Measurements from ENCODE around the gene SND1. TPM values are rescaled to one million over a fixed set of nuclear protein-coding genes. Genes with fewer than 3 reads are reported as not detected.

SND1 gene
- total and polyA plus RNA-seq, 3 experiments from 2014 or later: 121 to 203 (median 198) TPM

DNA sequence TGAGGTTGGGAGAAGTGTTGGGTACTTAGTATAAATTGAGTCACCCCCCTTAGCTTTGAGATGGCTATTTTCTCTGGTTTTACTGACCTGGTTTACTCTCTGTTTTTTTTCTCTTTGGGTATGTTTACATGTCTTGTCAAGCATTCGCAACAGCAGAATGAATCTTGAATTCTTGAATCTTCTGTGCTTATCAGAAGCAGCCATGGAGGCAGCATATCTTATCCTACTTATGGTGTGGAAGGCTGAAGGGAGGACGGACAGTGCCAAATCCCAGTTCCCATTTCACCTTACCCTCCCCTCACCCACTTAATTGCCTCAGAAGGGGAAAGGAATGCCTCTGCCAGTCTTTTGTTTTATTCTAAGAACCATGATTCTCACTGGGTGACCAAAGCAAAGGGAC, 3.7 kb downstream of the SND1 start:
- Histone ChIP-seq H3K4me3 (ENCODE audit: low read length) (no peak overlapping the region), H3K27ac (ENCODE audit: low read depth, low read length) (no peak overlapping the region), H3K27me3 (ENCODE audit: insufficient read depth, low read length, poor library complexity, severe bottlenecking) (no peaks in the 10 kb centered on the region), H3K36me3 (ENCODE audit: insufficient read depth, low read length) (peaks cover 3% of the 10 kb centered on the region), H3K4me1 (ENCODE audit: insufficient read depth, low read length) (peaks cover 46% of the 10 kb centered on the region), H3K9me3 (ENCODE audit: low read length) (no peaks in the 10 kb centered on the region)
- Mint-ChIP-seq H3K9me3 (no peaks in the 10 kb centered on the region), H3K27ac (peak overlapping the region in 1 of 8 donors; percentile 20), H3K4me3 (peak overlapping the region in 2 of 7 donors; percentile 30 to 63), H3K4me1 (peaks cover 80 to 88% (median 87%) of the 10 kb centered on the region in 3 donors), H3K27me3 (no peaks in the 10 kb centered on the region), H3K36me3 (peaks cover 5 to 60% (median 13%) of the 10 kb centered on the region in 3 donors)
- CTCF ChIA-PET: no interaction called here
- no peak for DNase-seq
- POLR2A ChIA-PET: no interaction called here

DNA sequence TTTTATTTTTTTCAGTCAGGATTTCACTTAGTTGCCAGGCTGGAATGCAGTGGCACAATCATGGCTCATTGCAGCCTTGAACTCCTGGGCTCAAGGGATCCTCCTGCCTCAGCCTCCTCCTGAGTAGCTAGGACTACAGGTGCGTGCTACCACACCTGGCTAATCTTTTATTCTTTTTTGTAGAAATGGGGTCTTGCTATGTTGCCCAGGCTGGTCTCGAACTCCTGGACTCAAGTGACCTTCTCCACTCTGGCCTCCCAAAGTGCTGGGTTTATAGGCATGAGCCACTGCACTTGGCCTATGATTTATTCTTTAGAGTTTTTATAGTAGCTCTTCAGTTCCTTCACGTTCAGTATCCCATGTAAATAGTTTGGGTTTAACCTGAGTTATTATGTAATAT, 5.5 kb downstream of the SND1 start:
- H3K9me3 Mint-ChIP-seq: no peaks in the 10 kb centered on the region
- no peaks in the 10 kb centered on the region for H3K27me3 Mint-ChIP-seq
- H3K27ac Mint-ChIP-seq: peak overlapping the region in 1 of 8 donors; percentile 61
- peaks cover 5 to 59% (median 15%) of the 10 kb centered on the region in 3 donors for H3K36me3 Mint-ChIP-seq
- Histone ChIP-seq H3K27ac (ENCODE audit: low read depth, low read length) (no peak overlapping the region), H3K4me3 (ENCODE audit: low read length) (no peak overlapping the region), H3K36me3 (ENCODE audit: insufficient read depth, low read length) (peaks cover 3% of the 10 kb centered on the region), H3K27me3 (ENCODE audit: insufficient read depth, low read length, poor library complexity, severe bottlenecking) (no peaks in the 10 kb centered on the region), H3K4me1 (ENCODE audit: insufficient read depth, low read length) (peaks cover 36% of the 10 kb centered on the region), H3K9me3 (ENCODE audit: low read length) (no peaks in the 10 kb centered on the region)
- H3K4me3 Mint-ChIP-seq: no peak overlapping the region
- DNase-seq: no peak
- H3K4me1 Mint-ChIP-seq: peaks cover 78 to 90% (median 87%) of the 10 kb centered on the region in 3 donors
- CTCF ChIA-PET: no interaction called here
- POLR2A ChIA-PET: no interaction called here

DNA sequence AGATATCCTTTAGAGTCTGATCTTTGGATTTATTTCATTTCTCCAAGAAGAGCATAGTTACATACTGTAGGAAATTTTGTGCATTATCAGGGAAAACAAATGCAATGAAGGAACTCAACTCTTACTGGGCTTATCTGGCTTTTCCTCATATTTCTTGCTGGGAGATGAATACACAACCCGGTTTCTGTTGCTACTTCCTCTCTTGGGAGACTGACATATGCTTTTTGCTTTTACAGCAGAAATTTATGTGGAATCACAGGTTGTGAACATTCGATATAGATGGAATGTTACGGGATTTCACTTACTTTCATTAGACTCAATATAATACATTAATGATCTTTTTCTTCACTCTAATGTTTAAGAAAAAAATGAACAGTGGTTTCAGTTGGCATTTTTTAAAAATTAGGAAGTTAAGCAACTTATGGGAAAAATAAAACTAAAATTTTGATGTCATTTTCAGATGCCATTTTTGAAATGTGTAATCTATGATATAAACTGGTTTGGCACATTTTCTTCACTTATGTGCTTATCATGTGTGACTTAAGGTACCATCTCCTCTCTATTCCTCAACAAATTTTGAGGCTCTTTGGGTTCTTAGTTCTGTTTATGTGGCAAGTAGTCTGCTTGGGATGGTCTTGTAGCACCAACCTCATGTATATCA, 7.1 kb downstream of the SND1 start:
- Mint-ChIP-seq H3K4me3 (peak overlapping the region in 1 of 7 donors; percentile 26), H3K27me3 (no peaks in the 10 kb centered on the region), H3K4me1 (peaks cover 68 to 82% (median 79%) of the 10 kb centered on the region in 3 donors), H3K36me3 (peaks cover 5 to 62% (median 15%) of the 10 kb centered on the region in 3 donors), H3K27ac (peak overlapping the region in 1 of 8 donors; percentile 20), H3K9me3 (no peaks in the 10 kb centered on the region)
- peaks cover 20% of the 10 kb centered on the region for H3K4me1 ChIP-seq (ENCODE audit: insufficient read depth, low read length)
- ChIA-PET POLR2A (no interaction called here), CTCF (no interaction called here)
- H3K4me3 ChIP-seq (ENCODE audit: low read length): no peak overlapping the region
- no peaks in the 10 kb centered on the region for H3K9me3 ChIP-seq (ENCODE audit: low read length)
- no peak for DNase-seq
- peaks cover 3% of the 10 kb centered on the region for H3K36me3 ChIP-seq (ENCODE audit: insufficient read depth, low read length)
- H3K27ac ChIP-seq (ENCODE audit: low read depth, low read length): no peak overlapping the region
- no peaks in the 10 kb centered on the region for H3K27me3 ChIP-seq (ENCODE audit: insufficient read depth, low read length, poor library complexity, severe bottlenecking)

DNA sequence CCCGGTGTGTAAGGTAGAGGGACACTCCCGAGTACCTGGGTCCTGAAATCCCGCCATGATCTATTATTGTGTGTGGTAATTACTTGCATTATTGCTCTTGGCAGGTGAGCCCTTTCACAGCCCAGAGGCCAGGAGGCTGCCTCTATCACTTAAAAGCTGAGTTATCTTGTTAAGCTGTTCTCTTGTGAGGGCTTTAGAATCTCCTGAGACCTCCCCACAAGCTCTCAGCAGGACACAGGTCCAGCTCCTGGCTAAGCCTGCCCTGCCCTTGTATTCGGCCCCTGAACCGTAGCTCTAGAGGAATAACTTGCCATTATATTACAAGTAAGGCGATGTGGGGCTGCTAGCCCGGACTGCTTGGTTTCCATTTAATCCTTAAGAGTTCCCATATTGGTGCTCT, 13.9 kb downstream of the SND1 start:
- H3K27me3 ChIP-seq (ENCODE audit: insufficient read depth, low read length, poor library complexity, severe bottlenecking): no peaks in the 10 kb centered on the region
- H3K4me3 ChIP-seq (ENCODE audit: low read length): no peak overlapping the region
- H3K4me3 Mint-ChIP-seq: peak overlapping the region in 1 of 7 donors; percentile 10

DNA sequence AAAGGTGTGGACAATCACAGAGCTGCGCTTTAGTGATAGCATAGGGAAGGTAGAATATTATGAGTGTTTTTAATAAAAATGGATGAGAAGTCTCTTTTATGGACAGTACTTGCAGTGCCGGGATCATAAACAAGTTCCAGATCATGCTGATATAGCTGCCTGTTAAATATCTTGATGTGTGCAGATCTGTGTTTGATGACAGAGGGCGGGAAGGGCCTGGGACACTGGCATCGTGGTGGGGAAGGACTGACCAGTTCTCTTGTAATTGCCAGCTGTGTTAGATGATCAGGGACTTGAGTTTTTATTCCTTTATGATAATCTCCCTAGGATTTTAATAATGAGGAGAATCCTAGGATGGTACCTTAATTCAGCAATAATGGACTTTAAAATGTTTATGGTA, 14.6 kb downstream of the SND1 start:
- H3K27ac ChIP-seq (ENCODE audit: low read depth, low read length): no peak overlapping the region
- Mint-ChIP-seq H3K27me3 (no peaks in the 10 kb centered on the region), H3K4me3 (no peak overlapping the region), H3K36me3 (peaks cover 4 to 44% (median 6%) of the 10 kb centered on the region in 3 donors), H3K9me3 (no peaks in the 10 kb centered on the region), H3K27ac (peak overlapping the region in 3 of 8 donors; percentile 10 to 53 (median 51)), H3K4me1 (peaks cover 59 to 81% (median 69%) of the 10 kb centered on the region in 3 donors)
- H3K36me3 ChIP-seq (ENCODE audit: insufficient read depth, low read length): no peaks in the 10 kb centered on the region
- no peaks in the 10 kb centered on the region for H3K27me3 ChIP-seq (ENCODE audit: insufficient read depth, low read length, poor library complexity, severe bottlenecking)
- no peak for DNase-seq
- H3K9me3 ChIP-seq (ENCODE audit: low read length): no peaks in the 10 kb centered on the region
- ChIA-PET CTCF (no interaction called here), POLR2A (no interaction called here)
- no peaks in the 10 kb centered on the region for H3K4me1 ChIP-seq (ENCODE audit: insufficient read depth, low read length)
- no peak overlapping the region for H3K4me3 ChIP-seq (ENCODE audit: low read length)

More for the DNA sequence above, 13.9 kb downstream of the SND1 start:
- POLR2A ChIA-PET: no interaction called here
- no peak for DNase-seq
- Mint-ChIP-seq H3K4me1 (peaks cover 62 to 82% (median 76%) of the 10 kb centered on the region in 3 donors), H3K27me3 (no peaks in the 10 kb centered on the region), H3K27ac (peak overlapping the region in 1 of 8 donors; percentile 51), H3K9me3 (no peaks in the 10 kb centered on the region), H3K36me3 (peaks cover 0 to 48% (median 6%) of the 10 kb centered on the region in 3 donors)
- CTCF ChIA-PET: no interaction called here
- no peak overlapping the region for H3K27ac ChIP-seq (ENCODE audit: low read depth, low read length)
- no peaks in the 10 kb centered on the region for H3K4me1 ChIP-seq (ENCODE audit: insufficient read depth, low read length)
- no peaks in the 10 kb centered on the region for H3K36me3 ChIP-seq (ENCODE audit: insufficient read depth, low read length)
- H3K9me3 ChIP-seq (ENCODE audit: low read length): no peaks in the 10 kb centered on the region

DNA sequence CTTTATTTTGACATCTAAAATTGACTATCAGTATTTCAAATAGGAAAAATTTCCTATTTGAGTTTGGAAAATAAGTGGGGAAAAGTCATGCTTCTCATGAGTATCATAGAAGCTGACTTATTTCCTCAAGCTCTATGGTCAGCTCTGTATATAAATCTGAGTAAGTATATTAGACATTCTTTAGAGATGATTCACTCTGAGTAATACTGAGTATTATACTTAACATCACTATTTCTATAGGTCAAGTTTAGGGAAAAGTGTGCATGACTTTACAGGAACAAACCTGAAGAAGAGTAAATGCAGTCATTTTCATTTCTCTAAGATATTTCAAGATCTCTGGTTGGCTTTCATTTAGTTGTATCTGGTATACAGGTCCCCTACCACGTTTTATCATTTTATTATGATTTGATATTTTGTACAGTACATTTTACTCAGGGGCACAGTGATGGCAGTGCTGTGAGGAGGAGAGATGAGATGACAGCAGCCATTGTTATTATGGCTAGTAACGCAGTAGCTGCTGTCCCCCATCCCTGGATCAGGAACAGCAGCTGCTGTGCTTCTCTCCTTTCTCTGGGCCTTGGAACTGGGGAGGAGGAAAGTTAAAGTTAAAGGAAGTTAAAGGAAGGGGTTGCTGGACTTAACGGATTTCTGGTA, 15.2 kb downstream of the SND1 start:
- Histone ChIP-seq H3K27me3 (ENCODE audit: insufficient read depth, low read length, poor library complexity, severe bottlenecking) (no peaks in the 10 kb centered on the region), H3K36me3 (ENCODE audit: insufficient read depth, low read length) (no peaks in the 10 kb centered on the region), H3K4me3 (ENCODE audit: low read length) (no peak overlapping the region), H3K27ac (ENCODE audit: low read depth, low read length) (no peak overlapping the region), H3K4me1 (ENCODE audit: insufficient read depth, low read length) (no peaks in the 10 kb centered on the region), H3K9me3 (ENCODE audit: low read length) (no peaks in the 10 kb centered on the region)
- ChIA-PET CTCF (no interaction called here), POLR2A (no interaction called here)
- peak overlapping the region in 3 of 8 donors; percentile 15 to 61 (median 59) for H3K27ac Mint-ChIP-seq
- no peak overlapping the region for H3K4me3 Mint-ChIP-seq
- H3K27me3 Mint-ChIP-seq: no peaks in the 10 kb centered on the region
- peaks cover 6 to 46% (median 8%) of the 10 kb centered on the region in 3 donors for H3K36me3 Mint-ChIP-seq
- DNase-seq: no peak
- no peaks in the 10 kb centered on the region for H3K9me3 Mint-ChIP-seq
- H3K4me1 Mint-ChIP-seq: peaks cover 62 to 81% (median 70%) of the 10 kb centered on the region in 3 donors

DNA sequence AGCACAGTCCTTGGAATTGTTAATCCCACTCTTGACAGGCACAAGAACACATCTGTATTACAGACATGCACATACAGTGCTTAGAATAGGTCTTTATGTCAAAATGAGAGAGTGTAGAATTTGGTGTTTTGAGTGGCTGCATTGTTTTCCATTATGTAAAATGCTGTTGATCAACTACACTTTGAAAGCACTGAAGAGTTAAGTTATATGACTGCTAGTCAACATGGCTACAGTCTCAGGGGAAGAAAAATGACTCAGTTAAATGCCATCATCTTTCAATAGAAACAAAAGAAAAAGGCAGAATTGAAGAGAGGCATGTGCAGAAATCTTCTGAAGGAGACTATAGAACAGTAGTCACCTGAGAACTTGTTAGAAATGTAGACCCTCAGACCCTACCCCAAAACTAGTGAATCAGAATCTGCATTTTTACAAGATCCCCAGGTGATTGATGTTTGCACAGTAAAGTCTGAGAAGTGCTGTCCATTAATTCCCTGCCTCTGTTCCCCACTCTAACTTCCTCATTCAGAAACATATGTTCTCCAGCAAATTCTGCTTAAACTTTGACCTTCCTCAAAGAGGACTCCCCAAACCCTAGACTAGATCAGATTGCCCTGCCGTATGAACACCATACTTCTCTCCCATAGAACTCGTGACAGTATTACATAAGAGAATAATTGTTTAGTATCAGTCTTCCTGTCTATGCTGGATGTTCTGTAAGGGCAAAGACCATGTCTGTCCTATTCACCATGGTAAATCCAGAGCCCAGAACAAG, 16.0 kb downstream of the SND1 start:
- no peaks in the 10 kb centered on the region for H3K9me3 ChIP-seq (ENCODE audit: low read length)
- no peak for DNase-seq
- no peaks in the 10 kb centered on the region for H3K4me1 ChIP-seq (ENCODE audit: insufficient read depth, low read length)
- CTCF ChIA-PET: no interaction called here
- H3K4me3 ChIP-seq (ENCODE audit: low read length): no peak overlapping the region
- Mint-ChIP-seq H3K27me3 (no peaks in the 10 kb centered on the region), H3K36me3 (peaks cover 8 to 46% (median 13%) of the 10 kb centered on the region in 3 donors), H3K4me1 (peaks cover 59 to 81% (median 69%) of the 10 kb centered on the region in 3 donors), H3K4me3 (no peak overlapping the region), H3K27ac (peak overlapping the region in 4 of 8 donors; percentile 30 to 61 (median 40)), H3K9me3 (no peaks in the 10 kb centered on the region)
- POLR2A ChIA-PET: no interaction called here
- H3K27me3 ChIP-seq (ENCODE audit: insufficient read depth, low read length, poor library complexity, severe bottlenecking): no peaks in the 10 kb centered on the region
- H3K36me3 ChIP-seq (ENCODE audit: insufficient read depth, low read length): no peaks in the 10 kb centered on the region
- no peak overlapping the region for H3K27ac ChIP-seq (ENCODE audit: low read depth, low read length)

DNA sequence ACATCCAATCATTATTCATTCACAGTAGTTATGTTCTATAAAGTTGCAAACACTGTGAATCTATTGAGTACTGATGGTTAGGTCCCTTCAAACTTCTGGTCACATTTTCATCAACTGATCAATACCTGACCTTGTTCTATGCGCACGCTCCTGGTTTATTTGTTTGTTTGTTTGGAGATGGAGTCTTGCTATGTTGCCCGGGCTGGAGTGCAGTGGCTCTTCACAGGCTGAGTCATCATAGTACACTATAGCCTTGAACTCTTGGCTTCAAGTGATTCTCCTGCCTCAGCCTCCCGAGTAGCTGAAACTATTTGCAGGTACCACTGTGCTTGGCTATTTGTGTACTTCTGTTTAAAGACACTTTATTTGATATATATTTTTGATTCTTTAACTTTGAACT, 19.3 kb downstream of the SND1 start:
- Histone ChIP-seq H3K27ac (ENCODE audit: low read depth, low read length) (no peak overlapping the region), H3K36me3 (ENCODE audit: insufficient read depth, low read length) (no peaks in the 10 kb centered on the region), H3K4me3 (ENCODE audit: low read length) (no peak overlapping the region), H3K27me3 (ENCODE audit: insufficient read depth, low read length, poor library complexity, severe bottlenecking) (no peaks in the 10 kb centered on the region), H3K9me3 (ENCODE audit: low read length) (no peaks in the 10 kb centered on the region), H3K4me1 (ENCODE audit: insufficient read depth, low read length) (no peaks in the 10 kb centered on the region)
- ChIA-PET POLR2A (no interaction called here), CTCF (no interaction called here)
- no peak for DNase-seq
- peaks cover 56 to 69% (median 62%) of the 10 kb centered on the region in 3 donors for H3K4me1 Mint-ChIP-seq
- no peak overlapping the region for H3K4me3 Mint-ChIP-seq
- no peak overlapping the region for H3K27ac Mint-ChIP-seq
- H3K9me3 Mint-ChIP-seq: no peaks in the 10 kb centered on the region
- peaks cover 13 to 44% (median 14%) of the 10 kb centered on the region in 3 donors for H3K36me3 Mint-ChIP-seq
- H3K27me3 Mint-ChIP-seq: peaks cover 0 to 1% of the 10 kb centered on the region in 2 donors

Data from CD8-positive, alpha-beta memory T cell (primary cell).